ENCODE measurements around the gene ULK2. TPM values are rescaled to one million over a fixed set of nuclear protein-coding genes. Genes with fewer than 3 reads are reported as not detected.

The ULK2 gene
- total and polyA plus RNA-seq, 2 of the 13 experiments (the other 11 are each of a cell fraction or from before 2014, with no cell fraction given) = 0.01 TPM; not detected in 1

DNA sequence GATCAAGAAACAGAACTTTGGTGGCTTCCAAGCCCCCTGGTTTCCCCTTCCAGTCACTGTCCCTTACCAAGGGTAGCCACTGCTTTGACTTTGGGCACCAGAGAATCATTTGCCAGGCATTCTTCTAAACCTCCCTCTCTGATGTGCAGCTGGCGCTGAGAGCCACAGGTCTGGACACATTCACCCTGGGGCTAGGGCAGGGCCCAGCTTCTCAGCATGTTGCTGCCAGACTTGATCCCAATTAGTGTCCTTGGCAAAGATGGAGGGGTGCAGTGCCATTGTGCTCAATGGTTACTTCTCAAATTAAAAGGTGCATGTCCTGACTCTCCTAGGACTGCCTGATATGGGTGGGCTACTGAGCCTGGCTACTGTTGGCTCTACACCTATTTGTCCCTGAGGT, 143.8 kb downstream of the ULK2 start:
- Histone ChIP-seq H3K27me3 (ENCODE audit: control insufficient read depth in 1 of 2, insufficient read depth in 2 of 2, low read length in 2 of 2) (no peaks in the 10 kb centered on the region), H3K4me3 (replicated peaks in 1 of 3; ENCODE audit: insufficient read depth in 1 of 3, low read depth in 2 of 3, low read length in 3 of 3) (no peak overlapping the region), H3K4me2 (ENCODE audit: low read depth, low read length) (no peak overlapping the region), H3K27ac (ENCODE audit: extremely low read length, insufficient read depth, low read length) (no peak overlapping the region), H3K4me1 (ENCODE audit: insufficient read depth, low read length) (peaks cover 54% of the 10 kb centered on the region), H3K36me3 (replicated peaks in 1 of 2; ENCODE audit: control insufficient read depth in 1 of 2, insufficient read depth in 2 of 2, low read length in 2 of 2) (no peaks in the 10 kb centered on the region), H3K9ac (ENCODE audit: insufficient read depth, low read depth, low read length) (no peak overlapping the region), H2AFZ (ENCODE audit: low read length) (no peak overlapping the region), H3K9me3 (ENCODE audit: low read length) (no peaks in the 10 kb centered on the region), H3K79me2 (ENCODE audit: insufficient read depth, low read length) (no peaks in the 10 kb centered on the region), H4K20me1 (ENCODE audit: insufficient read depth, low read length) (no peaks in the 10 kb centered on the region)
- ATAC-seq (no peak), FAIRE-seq (no peak), DNase-seq (ENCODE audit: low spot score) (no peak)
- ChIA-PET CTCF (ENCODE audit: low intra/inter-chr PET ratio, low total read pairs) (no interaction called here), POLR2A (no interaction called here)
- 100% methylated on average over 1 of the region's 1 CpG for WGBS (ENCODE audit: low lambda C conversion rate)
- TF ChIP-seq, protein P1, sequence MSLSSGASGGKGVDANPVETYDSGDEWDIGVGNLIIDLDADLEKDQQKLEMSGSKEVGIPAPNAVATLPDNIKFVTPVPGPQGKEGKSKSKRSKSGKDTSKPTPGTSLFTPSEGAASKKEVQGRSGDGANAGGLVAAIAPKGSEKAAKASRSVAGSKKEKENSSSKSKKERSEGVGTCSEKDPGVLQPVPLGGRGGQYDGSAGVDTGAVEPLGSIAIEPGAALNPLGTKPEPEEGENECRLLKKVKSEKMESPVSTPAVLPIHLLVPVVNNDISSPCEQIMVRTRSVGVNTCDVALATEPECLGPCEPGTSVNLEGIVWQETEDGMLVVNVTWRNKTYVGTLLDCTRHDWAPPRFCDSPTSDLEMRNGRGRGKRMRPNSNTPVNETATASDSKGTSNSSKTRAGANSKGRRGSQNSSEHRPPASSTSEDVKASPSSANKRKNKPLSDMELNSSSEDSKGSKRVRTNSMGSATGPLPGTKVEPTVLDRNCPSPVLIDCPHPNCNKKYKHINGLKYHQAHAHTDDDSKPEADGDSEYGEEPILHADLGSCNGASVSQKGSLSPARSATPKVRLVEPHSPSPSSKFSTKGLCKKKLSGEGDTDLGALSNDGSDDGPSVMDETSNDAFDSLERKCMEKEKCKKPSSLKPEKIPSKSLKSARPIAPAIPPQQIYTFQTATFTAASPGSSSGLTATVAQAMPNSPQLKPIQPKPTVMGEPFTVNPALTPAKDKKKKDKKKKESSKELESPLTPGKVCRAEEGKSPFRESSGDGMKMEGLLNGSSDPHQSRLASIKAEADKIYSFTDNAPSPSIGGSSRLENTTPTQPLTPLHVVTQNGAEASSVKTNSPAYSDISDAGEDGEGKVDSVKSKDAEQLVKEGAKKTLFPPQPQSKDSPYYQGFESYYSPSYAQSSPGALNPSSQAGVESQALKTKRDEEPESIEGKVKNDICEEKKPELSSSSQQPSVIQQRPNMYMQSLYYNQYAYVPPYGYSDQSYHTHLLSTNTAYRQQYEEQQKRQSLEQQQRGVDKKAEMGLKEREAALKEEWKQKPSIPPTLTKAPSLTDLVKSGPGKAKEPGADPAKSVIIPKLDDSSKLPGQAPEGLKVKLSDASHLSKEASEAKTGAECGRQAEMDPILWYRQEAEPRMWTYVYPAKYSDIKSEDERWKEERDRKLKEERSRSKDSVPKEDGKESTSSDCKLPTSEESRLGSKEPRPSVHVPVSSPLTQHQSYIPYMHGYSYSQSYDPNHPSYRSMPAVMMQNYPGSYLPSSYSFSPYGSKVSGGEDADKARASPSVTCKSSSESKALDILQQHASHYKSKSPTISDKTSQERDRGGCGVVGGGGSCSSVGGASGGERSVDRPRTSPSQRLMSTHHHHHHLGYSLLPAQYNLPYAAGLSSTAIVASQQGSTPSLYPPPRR (CRISPR knock-in tag; IDR thresholded peaks at IDR 0.05; ENCODE audit: borderline replicate concordance) = no peak
- TF ChIP-seq SAFB2 (CRISPR knock-in tag; IDR thresholded peaks at IDR 0.05; ENCODE audit: borderline replicate concordance, low read depth) = no peak
- no peak for TF ChIP-seq GABPB1 (CRISPR knock-in tag; IDR thresholded peaks at IDR 0.05)
- TF ChIP-seq SMAD3 (CRISPR knock-in tag; IDR thresholded peaks at IDR 0.05) = no peak
- no peak for TF ChIP-seq ZNF781 (CRISPR knock-in tag; IDR thresholded peaks at IDR 0.05; ENCODE audit: borderline replicate concordance, not compliant biosample characterization)
- no peak for TF ChIP-seq HOXD1 (CRISPR knock-in tag; IDR thresholded peaks at IDR 0.05)
- TF ChIP-seq, protein P2, sequence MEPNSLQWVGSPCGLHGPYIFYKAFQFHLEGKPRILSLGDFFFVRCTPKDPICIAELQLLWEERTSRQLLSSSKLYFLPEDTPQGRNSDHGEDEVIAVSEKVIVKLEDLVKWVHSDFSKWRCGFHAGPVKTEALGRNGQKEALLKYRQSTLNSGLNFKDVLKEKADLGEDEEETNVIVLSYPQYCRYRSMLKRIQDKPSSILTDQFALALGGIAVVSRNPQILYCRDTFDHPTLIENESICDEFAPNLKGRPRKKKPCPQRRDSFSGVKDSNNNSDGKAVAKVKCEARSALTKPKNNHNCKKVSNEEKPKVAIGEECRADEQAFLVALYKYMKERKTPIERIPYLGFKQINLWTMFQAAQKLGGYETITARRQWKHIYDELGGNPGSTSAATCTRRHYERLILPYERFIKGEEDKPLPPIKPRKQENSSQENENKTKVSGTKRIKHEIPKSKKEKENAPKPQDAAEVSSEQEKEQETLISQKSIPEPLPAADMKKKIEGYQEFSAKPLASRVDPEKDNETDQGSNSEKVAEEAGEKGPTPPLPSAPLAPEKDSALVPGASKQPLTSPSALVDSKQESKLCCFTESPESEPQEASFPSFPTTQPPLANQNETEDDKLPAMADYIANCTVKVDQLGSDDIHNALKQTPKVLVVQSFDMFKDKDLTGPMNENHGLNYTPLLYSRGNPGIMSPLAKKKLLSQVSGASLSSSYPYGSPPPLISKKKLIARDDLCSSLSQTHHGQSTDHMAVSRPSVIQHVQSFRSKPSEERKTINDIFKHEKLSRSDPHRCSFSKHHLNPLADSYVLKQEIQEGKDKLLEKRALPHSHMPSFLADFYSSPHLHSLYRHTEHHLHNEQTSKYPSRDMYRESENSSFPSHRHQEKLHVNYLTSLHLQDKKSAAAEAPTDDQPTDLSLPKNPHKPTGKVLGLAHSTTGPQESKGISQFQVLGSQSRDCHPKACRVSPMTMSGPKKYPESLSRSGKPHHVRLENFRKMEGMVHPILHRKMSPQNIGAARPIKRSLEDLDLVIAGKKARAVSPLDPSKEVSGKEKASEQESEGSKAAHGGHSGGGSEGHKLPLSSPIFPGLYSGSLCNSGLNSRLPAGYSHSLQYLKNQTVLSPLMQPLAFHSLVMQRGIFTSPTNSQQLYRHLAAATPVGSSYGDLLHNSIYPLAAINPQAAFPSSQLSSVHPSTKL (CRISPR knock-in tag; IDR thresholded peaks at IDR 0.05) = no peak
- no peak for TF ChIP-seq HOXA5 (CRISPR knock-in tag; IDR thresholded peaks at IDR 0.05)
- no peak for TF ChIP-seq HNRNPUL1 (IDR thresholded peaks at IDR 0.05; ENCODE audit: low read depth, low read length)
- intact Hi-C loops (cut with micrococcal nuclease; ENCODE audit: unreplicated experiment) = loop anchor here (10.0 kb wide), 1 partner anchor 79 kb away; the partner anchor contains the start of gene ALDH3A2
- no TSS peak for BruUV-seq (replicated peaks)
- in situ Hi-C loops (cut with HindIII; ENCODE audit: extremely low pct_ligation_motif_present, low pct_unique_long_range_greater_than_20kb) = loop anchor here (25.0 kb wide), 1 partner anchor 212 kb away; no protein-coding TSS in a partner anchor

All from HepG2 (cell line).